SKM-1 (cell line): ENCODE measurements around the gene TMPRSS6.

Experiments
- DNase-seq: peaks from one replicate; lab custom pipeline; 2025; ENCODE audit not compliant: unreplicated experiment; lab: John Stamatoyannopoulos, UW

Gene TMPRSS6

GRCh38 chr22:37052386-37053309 lies 56.9 kb downstream of the TMPRSS6 start:
- no peak for DNase-seq

GRCh38 chr22:37051391-37052385 lies 57.8 kb downstream of the TMPRSS6 start, which contains the start of gene KCTD17:
KCTD17 (plus strand) TSS chr22:37051742; CDS start chr22:37051761, 19 bp downstream.
- no peak for DNase-seq

DNA sequence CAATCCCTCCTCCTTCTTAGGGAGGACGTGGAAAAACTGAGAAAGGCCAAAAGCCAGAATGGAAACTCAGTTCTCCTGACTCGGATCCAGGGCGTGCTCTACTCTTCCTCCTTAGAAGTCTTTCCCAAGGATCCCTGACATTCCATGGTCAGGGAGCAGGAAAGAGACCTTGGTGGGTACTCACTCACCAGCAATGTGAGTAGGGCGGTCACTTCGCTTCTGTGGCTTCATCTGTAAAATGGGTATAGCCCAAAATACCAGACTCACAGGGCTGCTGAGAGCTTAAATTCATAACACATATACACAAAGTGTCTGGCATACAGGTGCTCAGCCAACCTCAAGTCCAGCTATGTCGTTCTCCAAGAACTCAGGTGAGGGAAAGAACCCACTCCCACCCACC lies 58.6 kb downstream of the TMPRSS6 start:
- DNase-seq, result no peak

GRCh38 chr22:37049224-37049623 lies 60.3 kb downstream of the TMPRSS6 start:
- DNase-seq, result no peak

GRCh38 chr22:37048133-37048532 lies 61.4 kb downstream of the TMPRSS6 start:
- no peak for DNase-seq

DNA sequence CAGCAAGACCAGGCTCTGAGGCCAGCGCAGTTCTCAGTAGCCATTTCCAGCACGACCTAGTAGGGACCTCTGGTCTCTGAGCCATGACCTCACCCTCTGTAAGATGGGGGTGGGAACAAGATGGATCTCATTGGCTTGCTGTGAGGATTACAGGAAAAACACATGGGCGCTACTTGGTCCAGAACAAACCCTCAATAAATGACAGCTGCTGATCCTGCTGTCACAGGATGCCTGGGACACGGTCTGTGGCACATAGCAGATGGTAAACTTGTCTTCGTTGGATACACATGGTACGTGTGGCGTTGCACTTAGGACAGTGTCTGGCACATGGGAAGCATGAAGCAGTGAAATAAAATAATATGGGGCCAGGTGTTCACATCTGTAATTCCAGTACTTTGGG lies 62.5 kb downstream of the TMPRSS6 start:
- no peak for DNase-seq

GRCh38 chr22:37046589-37046988 lies 62.9 kb downstream of the TMPRSS6 start:
- DNase-seq, result no peak

GRCh38 chr22:37045958-37046357 lies 63.6 kb downstream of the TMPRSS6 start:
- DNase-seq, result peak; percentile 7

DNA sequence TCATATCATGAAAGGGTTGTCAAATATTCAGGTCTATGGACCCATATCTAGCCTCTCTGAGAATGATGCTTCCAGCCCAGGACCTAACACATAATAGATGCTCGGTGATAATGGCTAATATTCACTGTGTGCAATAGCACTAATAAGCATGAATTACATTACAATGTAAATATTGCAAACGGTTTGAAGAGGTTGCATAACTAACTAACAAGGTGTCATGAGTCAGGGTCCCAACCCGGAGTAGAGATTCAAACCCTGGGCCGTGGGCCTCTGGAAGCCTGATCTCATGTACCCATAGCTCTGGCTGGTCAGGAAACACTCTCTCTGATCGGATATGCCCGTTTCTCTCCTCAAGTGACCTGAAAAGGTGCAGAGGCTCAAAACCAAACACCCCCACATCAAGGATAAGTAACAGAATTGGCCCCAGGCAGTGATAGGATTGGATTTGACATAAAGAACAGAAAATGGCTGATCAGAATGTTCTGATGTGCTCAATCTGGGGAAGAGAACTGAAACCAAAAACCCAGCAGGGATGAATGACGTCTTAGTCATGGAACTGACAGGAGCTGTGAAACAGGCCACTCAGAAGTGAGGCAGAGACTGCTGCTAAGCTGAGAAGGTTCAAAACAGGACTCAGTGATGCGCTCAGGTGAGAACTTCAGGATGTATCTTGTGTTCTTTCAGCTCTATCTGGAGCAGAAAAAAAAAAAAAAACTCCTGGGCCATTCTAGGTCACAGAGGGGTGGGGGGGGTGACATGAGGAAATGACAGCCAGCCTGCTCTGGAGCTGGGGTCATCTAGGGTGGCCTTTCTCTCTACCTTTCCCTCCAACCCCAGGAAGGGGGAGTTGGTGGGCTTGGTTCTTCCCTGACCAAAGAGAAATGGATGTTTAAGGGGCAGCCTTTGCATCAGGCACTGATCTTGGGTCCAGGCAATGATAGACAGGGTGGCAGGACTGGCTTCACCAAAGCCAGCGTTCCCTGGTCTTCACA lies 64.6 kb downstream of the TMPRSS6 start:
- no peak for DNase-seq

DNA sequence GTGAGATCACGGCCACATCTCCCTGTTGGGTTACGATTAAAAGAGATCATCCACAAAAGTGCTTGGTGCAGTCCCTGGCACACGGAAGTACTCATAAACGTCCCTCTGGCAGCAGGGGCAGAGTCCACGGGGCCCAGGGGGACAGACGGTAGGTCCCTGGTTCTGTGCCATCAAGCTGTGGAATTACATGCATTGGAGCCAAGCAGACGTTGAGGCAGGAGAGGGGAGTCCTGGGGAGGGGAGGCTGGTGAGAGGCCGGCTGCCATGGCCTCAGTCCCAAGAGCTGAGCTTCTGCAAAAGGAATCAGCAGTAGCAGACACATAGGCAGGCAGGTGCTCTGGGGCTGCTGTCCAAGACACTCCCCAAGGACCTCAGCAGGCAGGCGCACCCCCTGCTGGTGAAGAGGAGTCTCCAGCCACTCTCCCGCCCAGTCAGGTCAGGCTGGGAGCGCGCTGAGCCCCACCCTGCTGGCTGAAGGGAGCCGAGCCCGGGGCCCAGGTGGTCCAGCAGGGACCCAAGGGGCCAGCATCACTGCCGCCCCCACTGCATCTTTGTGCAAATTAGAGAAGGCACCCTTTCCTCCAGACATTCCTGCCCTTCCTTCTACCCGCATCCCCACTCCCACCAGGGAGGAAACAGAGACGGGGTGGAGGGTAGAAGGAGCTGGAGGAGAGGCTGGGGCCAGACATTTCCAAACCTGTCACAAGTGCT lies 65.5 kb downstream of the TMPRSS6 start:
- peak; percentile 68 for DNase-seq

DNA sequence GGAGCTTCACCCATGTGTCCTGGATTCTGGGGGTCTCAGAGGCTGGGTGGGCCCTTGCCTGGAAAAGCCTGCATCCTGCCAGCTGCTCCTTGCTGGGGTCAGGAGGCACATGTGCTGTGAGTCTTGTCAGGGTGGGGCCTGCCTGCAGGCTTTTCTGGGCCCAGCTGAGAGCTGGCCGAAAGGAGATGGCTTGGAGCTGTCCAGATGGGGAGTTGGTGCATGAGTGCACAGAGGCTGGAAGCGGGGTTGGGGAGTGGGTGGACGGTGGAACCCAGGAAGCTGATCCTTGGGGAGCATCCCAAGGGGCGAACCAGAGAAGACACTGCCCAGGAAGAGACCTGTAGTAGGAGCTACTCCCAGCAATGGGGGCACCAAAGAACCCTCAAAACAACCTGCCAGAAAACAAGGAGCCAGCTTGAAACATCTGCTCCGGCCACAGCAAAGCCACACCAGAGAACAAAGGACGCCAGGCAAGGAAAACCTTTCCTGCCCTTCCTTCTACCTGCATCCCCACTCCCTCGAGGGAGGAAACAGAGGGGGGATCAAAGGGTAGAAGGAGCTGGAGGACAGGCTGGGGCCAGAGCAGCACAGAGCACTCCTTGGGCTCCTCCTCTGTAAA lies 66.2 kb downstream of the TMPRSS6 start:
- DNase-seq, result no peak

- no peak for DNase-seq
These were observed 70.0 kb downstream of the TMPRSS6 start for GRCh38 chr22:37039466-37039865.

- DNase-seq, result no peak
These were observed 71.8 kb downstream of the TMPRSS6 start for GRCh38 chr22:37037669-37038068.

GRCh38 chr22:37036655-37037377 lies 72.7 kb downstream of the TMPRSS6 start:
- no peak for DNase-seq

DNA sequence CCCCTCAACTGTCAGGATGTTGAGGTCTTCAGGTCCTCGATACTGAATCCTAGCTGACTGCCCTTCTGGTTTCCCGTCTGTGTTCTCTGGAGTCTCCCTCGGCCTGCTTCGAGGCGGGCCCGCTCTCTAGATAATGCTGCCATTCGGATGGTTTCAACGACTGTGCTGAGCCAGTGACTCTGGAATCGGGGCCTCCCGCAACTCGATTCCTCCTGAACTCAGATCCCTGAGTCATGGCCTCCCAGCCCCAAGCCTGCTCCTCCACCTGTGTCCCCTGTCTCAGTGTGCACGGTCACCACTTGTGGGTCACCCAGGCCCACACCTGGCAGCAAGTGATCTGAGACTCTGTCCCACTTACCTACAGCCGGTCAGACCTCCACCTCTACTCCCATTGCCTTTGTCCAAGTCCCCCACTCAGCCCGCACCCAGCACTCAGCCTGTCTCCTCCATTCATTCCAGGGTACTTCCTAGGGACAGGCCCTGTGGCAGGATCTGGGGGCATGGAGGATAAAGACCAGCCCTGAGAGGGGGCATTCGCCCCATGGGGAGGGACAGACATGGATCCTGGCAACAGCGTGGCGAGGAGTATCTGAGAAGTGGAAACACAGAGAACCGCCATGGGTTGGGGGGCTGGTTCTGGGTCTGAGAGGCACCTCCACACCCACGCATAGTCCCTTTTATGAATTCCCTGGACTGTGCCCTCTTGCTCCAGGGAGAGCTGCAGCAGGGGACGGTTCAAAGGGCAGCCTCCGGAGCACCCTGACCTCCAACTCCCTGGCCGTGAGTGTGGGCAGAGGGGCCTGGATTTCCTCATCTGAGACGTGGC lies 75.7 kb downstream of the TMPRSS6 start:
- DNase-seq, result no peak

- peak; percentile 76 for DNase-seq
These were observed 76.7 kb downstream of the TMPRSS6 start for GRCh38 chr22:37032535-37033460.

GRCh38 chr22:37032134-37032534 lies 77.4 kb downstream of the TMPRSS6 start:
- DNase-seq, result no peak
